Thyroid gland (tissue), 4 donors: Measurements from ENCODE around the gene RNFT2. TPM values are rescaled to one million over a fixed set of nuclear protein-coding genes. Genes with fewer than 3 reads are reported as not detected.

Experiments used
- DNase-seq, 2 donors: peaks; one replicate each; pipeline ENCODE4 v3.0.0-alpha.2; 2019
- H3K27ac ChIP-seq, 3 donors: fragments of 200-600 bp; sonication (generic); 1 replicate in 2 of 3; 2 replicates in 1 of 3; pipeline ENCODE4 v1.5.1; 2016 to 2019; ENCODE audit warnings: mild to moderate bottlenecking in 1 of 3, moderate library complexity in 1 of 3
- H3K27me3 ChIP-seq: fragments of 200-600 bp; sonication (generic); one replicate; pipeline ENCODE4 v1.5.1; 2019
- H3K36me3 ChIP-seq, 2 donors: fragments of 200-600 bp; sonication (generic); one replicate each; pipeline ENCODE4 v1.5.1; 2016 to 2019
- H3K4me1 ChIP-seq, 2 donors: fragments of 200-600 bp; sonication (generic); one replicate each; pipeline ENCODE4 v1.5.1; 2017 to 2019
- H3K4me3 ChIP-seq, 3 donors: fragments of 200-600 bp; sonication (generic); replicated peaks in 1 of 3; 1 replicate in 2 of 3; 2 replicates in 1 of 3; pipeline ENCODE4 v1.5.1; 2016; ENCODE audit warnings: mild to moderate bottlenecking in 1 of 3
- H3K9me3 ChIP-seq: fragments of 200-600 bp; sonication (generic); one replicate; pipeline ENCODE4 v1.5.1; 2017
- CTCF ChIP-seq, 6 experiments: fragments of 200-600 bp in 3 of 6; fragments of 450-650 bp in 3 of 6; sonication (generic) in 3 of 6; IDR thresholded peaks; one replicate each; pipeline ENCODE4 v1.5.1; 2016 to 2019; ENCODE audit warnings: antibody characterized with exemption in 6 of 6, mild to moderate bottlenecking in 2 of 6, inconsistent platforms in 1 of 6, moderate library complexity in 1 of 6
- POLR2A ChIP-seq, 2 donors: fragments of 450-650 bp; IDR thresholded peaks; one replicate each; pipeline ENCODE4 v1.6.1; 2017; ENCODE audit warnings: antibody characterized with exemption in 2 of 2, mild to moderate bottlenecking in 2 of 2, moderate library complexity in 1 of 2
- WGBS, 2 donors: methylation state at CpG; one replicate each; pipeline ENCODE4 v1.1.5; 2017; 5-methylcytosine and 5-hydroxymethylcytosine counted together
- intact Hi-C: fragments of 100-400 bp; cut with DNase I; formaldehyde crosslinking; loops from one replicate; pipeline ENCODE4 v1.15.1; 2023
- total RNA-seq, 4 donors: library from RNA; depleted of rRNA; stranded (reverse); fragments of >200 nt; gene quantifications; one replicate each; pipeline ENCODE4 v1.2.3, GENCODE V29; 2016

Gene RNFT2
- total RNA-seq, 4 donors from 2014 or later: 2.3 to 5.0 (median 4.5) TPM

GRCh38 chr12:116887244-116887643 is 149.1 kb downstream of the RNFT2 start:
- peaks cover under 1% of the 10 kb centered on the region for H3K27me3 ChIP-seq
- 88 to 94% methylated on average over 1 of the region's 1 CpG for WGBS, 2 donors

GRCh38 chr12:116887897-116888296 is 149.8 kb downstream of the RNFT2 start:
- H3K27me3 ChIP-seq: no peaks in the 10 kb centered on the region
- intact Hi-C loops: no loop called here
- H3K9me3 ChIP-seq: no peaks in the 10 kb centered on the region
- no peak for DNase-seq
- no peak overlapping the region for H3K4me3 ChIP-seq
- 76 to 80% methylated on average over 6 of the region's 6 CpGs for WGBS, 2 donors
- no peak overlapping the region for H3K27ac ChIP-seq
- no peaks in the 10 kb centered on the region for H3K36me3 ChIP-seq
- no peaks in the 10 kb centered on the region for H3K4me1 ChIP-seq
- TF ChIP-seq CTCF (IDR thresholded peaks at IDR 0.05): no peak
- no peak for TF ChIP-seq POLR2A (IDR thresholded peaks at IDR 0.05)

More at GRCh38 chr12:116887244-116887643, 149.1 kb downstream of the RNFT2 start:
- no peak overlapping the region for H3K27ac ChIP-seq
- DNase-seq: no peak
- no peaks in the 10 kb centered on the region for H3K4me1 ChIP-seq
- intact Hi-C loops: no loop called here
- no peaks in the 10 kb centered on the region for H3K9me3 ChIP-seq
- H3K36me3 ChIP-seq: no peaks in the 10 kb centered on the region
- H3K4me3 ChIP-seq: no peak overlapping the region
- TF ChIP-seq POLR2A (IDR thresholded peaks at IDR 0.05) (no peak), CTCF (IDR thresholded peaks at IDR 0.05) (no peak)

- intact Hi-C loops: no loop called here
- no peaks in the 10 kb centered on the region for H3K9me3 ChIP-seq
- no peak for TF ChIP-seq POLR2A (IDR thresholded peaks at IDR 0.05)
- TF ChIP-seq CTCF (IDR thresholded peaks at IDR 0.05): no peak
- H3K27ac ChIP-seq: no peak overlapping the region
- no peaks in the 10 kb centered on the region for H3K36me3 ChIP-seq
- H3K27me3 ChIP-seq: no peaks in the 10 kb centered on the region
- 96 to 99% methylated on average over 2 of the region's 2 CpGs for WGBS, 2 donors
- H3K4me1 ChIP-seq: no peaks in the 10 kb centered on the region
- no peak overlapping the region for H3K4me3 ChIP-seq
- DNase-seq: no peak
Measured at GRCh38 chr12:116890330-116890729, 152.2 kb downstream of the RNFT2 start.

GRCh38 chr12:116891019-116891418 is 152.9 kb downstream of the RNFT2 start:
- Histone ChIP-seq H3K4me1 (no peaks in the 10 kb centered on the region), H3K27ac (no peak overlapping the region), H3K36me3 (no peaks in the 10 kb centered on the region), H3K4me3 (no peak overlapping the region), H3K27me3 (no peaks in the 10 kb centered on the region), H3K9me3 (no peaks in the 10 kb centered on the region)
- intact Hi-C loops: no loop called here
- DNase-seq: no peak
- WGBS, 2 donors: 85 to 95% methylated on average over 3 of the region's 3 CpGs
- TF ChIP-seq CTCF (IDR thresholded peaks at IDR 0.05) (no peak), POLR2A (IDR thresholded peaks at IDR 0.05) (no peak)

GRCh38 chr12:116892349-116893140 is 154.4 kb downstream of the RNFT2 start:
- intact Hi-C loops: no loop called here
- TF ChIP-seq POLR2A (IDR thresholded peaks at IDR 0.05) (no peak), CTCF (IDR thresholded peaks at IDR 0.05) (no peak)
- Histone ChIP-seq H3K4me1 (no peaks in the 10 kb centered on the region), H3K4me3 (no peak overlapping the region), H3K27ac (no peak overlapping the region), H3K27me3 (no peaks in the 10 kb centered on the region), H3K9me3 (no peaks in the 10 kb centered on the region), H3K36me3 (no peaks in the 10 kb centered on the region)
- 90% methylated on average over 12 of the region's 12 CpGs for WGBS, 2 donors
- DNase-seq: no peak
